Smooth muscle cell (in vitro differentiated cells): ENCODE data around the gene DRC7. TPM values are rescaled to one million over a fixed set of nuclear protein-coding genes. Genes with fewer than 3 reads are reported as not detected.
"Not testable (repeated sequence)": the region's sequence is repeated elsewhere in the genome, so short reads cannot be mapped to it uniquely, and the experiment has no call there.

Source experiments
- DNase-seq: peaks from one replicate; lab custom pipeline; 2025; ENCODE audit not compliant: unreplicated experiment; lab: John Stamatoyannopoulos, UW
- H2AFZ ChIP-seq: fragments of 200-600 bp; sonication (generic); 2 replicates; pipeline ENCODE4 v1.6.0; 2016; ENCODE audit warnings: antibody characterized with exemption, low read depth, mild to moderate bottlenecking
- H3F3A ChIP-seq: fragments of 200-600 bp; sonication (generic); 2 replicates; pipeline ENCODE4 v1.6.0; 2017; ENCODE audit warnings: antibody characterized with exemption, low read depth
- H3K27ac ChIP-seq: fragments of 200-600 bp; sonication (generic); 2 replicates; pipeline ENCODE4 v1.5.1; 2016; ENCODE audit warnings: low read depth, mild to moderate bottlenecking
- H3K27me3 ChIP-seq: fragments of 200-600 bp; sonication (generic); 2 replicates; pipeline ENCODE4 v1.6.1; 2016; ENCODE audit warnings: low read depth, mild to moderate bottlenecking
- H3K36me3 ChIP-seq: fragments of 200-600 bp; sonication (generic); 2 replicates; pipeline ENCODE4 v1.5.1; 2016; ENCODE audit warnings: low read depth
- H3K4me1 ChIP-seq: fragments of 200-600 bp; sonication (generic); 2 replicates; pipeline ENCODE4 v1.5.1; 2016; ENCODE audit warnings: low read depth
- H3K4me2 ChIP-seq: fragments of 200-600 bp; sonication (generic); 2 replicates; pipeline ENCODE4 v1.6.0; 2016; ENCODE audit warnings: mild to moderate bottlenecking
- H3K4me3 ChIP-seq: fragments of 200-600 bp; sonication (generic); 2 replicates; pipeline ENCODE4 v1.5.1; 2016; ENCODE audit warnings: mild to moderate bottlenecking
- H3K79me2 ChIP-seq: fragments of 200-600 bp; sonication (generic); 2 replicates; pipeline ENCODE4 v1.6.0; 2016; ENCODE audit warnings: low read depth, mild to moderate bottlenecking
- H3K9ac ChIP-seq: fragments of 200-600 bp; sonication (generic); 2 replicates; pipeline ENCODE4 v1.6.0; 2016; ENCODE audit warnings: low read depth
- H3K9me3 ChIP-seq: fragments of 200-600 bp; sonication (generic); replicated peaks from 2 replicates; pipeline ENCODE4 v1.5.1; 2016; ENCODE audit warnings: low read depth
- H4K20me1 ChIP-seq: fragments of 200-600 bp; sonication (generic); 2 replicates; pipeline ENCODE4 v1.6.0; 2016; ENCODE audit warnings: low read depth
- CTCF ChIP-seq: fragments of 200-600 bp; sonication (generic); IDR thresholded peaks from 2 replicates; pipeline ENCODE4 v1.5.1; 2017; ENCODE audit warnings: borderline replicate concordance, mild to moderate bottlenecking, antibody characterized with exemption; ENCODE audit not compliant: insufficient read depth, poor library complexity, severe bottlenecking
- WGBS: methylation state at CpG from one replicate; pipeline ENCODE4 v1.1.7; 2016; ENCODE audit warnings: low lambda C conversion rate; 5-methylcytosine and 5-hydroxymethylcytosine counted together
- polyA plus RNA-seq: library from polyadenylated mRNA; unstranded; fragments of >200 nt; fragmentation: Nextera tagmentation; extraction: Ambion mirVana; gene quantifications from 2 replicates; pipeline ENCODE4 v1.2.1, GENCODE V29; 2016
- total RNA-seq: library from RNA; depleted of rRNA; stranded (reverse); fragments of >200 nt; gene quantifications from 2 replicates; pipeline ENCODE4 v1.2.3, GENCODE V29; 2014

Gene DRC7
- total and polyA plus RNA-seq, 2 experiments from 2014 or later: 0.94 TPM; not detected in 1

- Histone ChIP-seq H3K4me2 (no peak overlapping the region), H3F3A (no peaks in the 10 kb centered on the region), H3K27ac (no peak overlapping the region), H4K20me1 (no peaks in the 10 kb centered on the region), H3K79me2 (no peaks in the 10 kb centered on the region), H2AFZ (no peak overlapping the region), H3K4me1 (no peaks in the 10 kb centered on the region), H3K4me3 (no peak overlapping the region), H3K9me3 (no peaks in the 10 kb centered on the region), H3K27me3 (no peaks in the 10 kb centered on the region), H3K9ac (no peak overlapping the region), H3K36me3 (no peaks in the 10 kb centered on the region)
- no peak for DNase-seq
- TF ChIP-seq CTCF: no peak
- WGBS: 92% methylated on average over 5 of the region's 5 CpGs
Observed at GRCh38 chr16:57711346-57711745, 16.7 kb downstream of the DRC7 start.

- 91% methylated on average over 3 of the region's 3 CpGs for WGBS
Observed at GRCh38 chr16:57711993-57712392, 17.4 kb downstream of the DRC7 start.

GRCh38 chr16:57712569-57712968 is 18.0 kb downstream of the DRC7 start:
- not testable (repeated sequence) for H3K27ac ChIP-seq, H3F3A ChIP-seq, H3K4me3 ChIP-seq, H3K4me1 ChIP-seq, H4K20me1 ChIP-seq, H3K9me3 ChIP-seq, H3K27me3 ChIP-seq, H3K4me2 ChIP-seq, H2AFZ ChIP-seq, H3K79me2 ChIP-seq, DNase-seq, H3K36me3 ChIP-seq, H3K9ac ChIP-seq
- WGBS: 86% methylated on average over 6 of the region's 6 CpGs

More at GRCh38 chr16:57711993-57712392, 17.4 kb downstream of the DRC7 start:
- no peak overlapping the region for H3K4me3 ChIP-seq
- no peaks in the 10 kb centered on the region for H3K79me2 ChIP-seq
- H4K20me1 ChIP-seq: no peaks in the 10 kb centered on the region
- no peak for TF ChIP-seq CTCF
- no peaks in the 10 kb centered on the region for H3K36me3 ChIP-seq
- H3K4me2 ChIP-seq: no peak overlapping the region
- H3K27me3 ChIP-seq: no peaks in the 10 kb centered on the region
- no peaks in the 10 kb centered on the region for H3K4me1 ChIP-seq
- no peaks in the 10 kb centered on the region for H3K9me3 ChIP-seq
- DNase-seq: no peak
- no peak overlapping the region for H3K9ac ChIP-seq
- no peak overlapping the region for H3K27ac ChIP-seq
- no peak overlapping the region for H2AFZ ChIP-seq
- no peaks in the 10 kb centered on the region for H3F3A ChIP-seq

- Histone ChIP-seq H3K9ac (no peak overlapping the region), H2AFZ (no peak overlapping the region), H3K27ac (no peak overlapping the region), H4K20me1 (no peaks in the 10 kb centered on the region), H3K27me3 (no peaks in the 10 kb centered on the region), H3K79me2 (no peaks in the 10 kb centered on the region), H3F3A (no peaks in the 10 kb centered on the region), H3K36me3 (no peaks in the 10 kb centered on the region), H3K4me3 (no peak overlapping the region), H3K4me1 (no peaks in the 10 kb centered on the region), H3K4me2 (no peak overlapping the region), H3K9me3 (no peaks in the 10 kb centered on the region)
- TF ChIP-seq CTCF: no peak
- no peak for DNase-seq
- WGBS: 92% methylated on average over 8 of the region's 8 CpGs
Observed at GRCh38 chr16:57713596-57713995, 19.0 kb downstream of the DRC7 start.
